ENCODE measurements around the gene BLID. TPM values are rescaled to one million over a fixed set of nuclear protein-coding genes. Genes with fewer than 3 reads are reported as not detected.
A peak's percentile ranks its signal among the peaks of the same experiment; 100 is the strongest.

BLID gene
- total RNA-seq, 2 donors from 2014 or later, result 3.3 TPM; not detected in 1

DNA sequence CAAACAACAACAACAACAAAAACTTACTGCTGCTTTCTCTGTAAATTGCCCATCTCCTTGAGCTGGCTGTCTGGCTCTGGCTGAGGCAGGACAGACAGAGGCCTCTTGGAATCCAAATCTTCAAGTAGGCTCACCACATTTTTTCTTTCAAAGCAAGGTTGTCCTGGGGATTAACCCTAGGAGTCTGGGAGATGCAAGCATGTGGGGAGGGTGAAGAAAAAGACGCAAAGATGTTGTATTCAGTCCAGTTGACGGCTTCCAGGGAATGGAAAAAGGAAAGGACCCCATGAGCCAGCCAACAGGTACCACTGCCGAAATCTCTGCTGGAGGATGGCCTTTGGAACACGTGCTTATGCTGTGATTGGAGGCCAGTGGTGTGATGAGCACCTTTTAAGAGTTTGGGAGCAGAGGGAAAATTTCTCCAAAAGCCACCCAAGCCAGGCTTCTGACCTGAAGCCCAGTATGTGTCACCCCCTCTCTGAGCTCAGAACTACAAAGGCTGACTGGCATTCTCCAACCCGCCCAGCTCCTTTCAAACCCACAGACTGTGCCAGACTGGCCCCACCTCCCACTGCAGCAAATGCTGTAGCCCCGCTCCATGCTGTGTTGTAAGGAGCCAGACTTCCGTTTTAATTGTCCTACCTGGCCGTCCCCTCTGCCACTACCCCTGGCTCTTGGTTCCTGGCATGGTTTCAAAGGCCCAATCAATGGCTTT lies 10.8 kb downstream of the BLID start:
- DNase-seq (ENCODE audit: low spot score), result no peak
- H3K4me3 ChIP-seq, result no peak overlapping the region
- H3K27ac ChIP-seq, result no peak overlapping the region
- peaks cover 3% of the 10 kb centered on the region for H3K27me3 ChIP-seq (replicated peaks; ENCODE audit: insufficient read depth)
- H3K36me3 ChIP-seq, result no peaks in the 10 kb centered on the region
- intact Hi-C loops (cut with DNase I), result loop anchor here (10.0 kb wide), 1 partner anchor 400 kb away; no protein-coding TSS in a partner anchor
- 66% methylated on average over 8 of the region's 8 CpGs for WGBS
- TF ChIP-seq, protein P1, sequence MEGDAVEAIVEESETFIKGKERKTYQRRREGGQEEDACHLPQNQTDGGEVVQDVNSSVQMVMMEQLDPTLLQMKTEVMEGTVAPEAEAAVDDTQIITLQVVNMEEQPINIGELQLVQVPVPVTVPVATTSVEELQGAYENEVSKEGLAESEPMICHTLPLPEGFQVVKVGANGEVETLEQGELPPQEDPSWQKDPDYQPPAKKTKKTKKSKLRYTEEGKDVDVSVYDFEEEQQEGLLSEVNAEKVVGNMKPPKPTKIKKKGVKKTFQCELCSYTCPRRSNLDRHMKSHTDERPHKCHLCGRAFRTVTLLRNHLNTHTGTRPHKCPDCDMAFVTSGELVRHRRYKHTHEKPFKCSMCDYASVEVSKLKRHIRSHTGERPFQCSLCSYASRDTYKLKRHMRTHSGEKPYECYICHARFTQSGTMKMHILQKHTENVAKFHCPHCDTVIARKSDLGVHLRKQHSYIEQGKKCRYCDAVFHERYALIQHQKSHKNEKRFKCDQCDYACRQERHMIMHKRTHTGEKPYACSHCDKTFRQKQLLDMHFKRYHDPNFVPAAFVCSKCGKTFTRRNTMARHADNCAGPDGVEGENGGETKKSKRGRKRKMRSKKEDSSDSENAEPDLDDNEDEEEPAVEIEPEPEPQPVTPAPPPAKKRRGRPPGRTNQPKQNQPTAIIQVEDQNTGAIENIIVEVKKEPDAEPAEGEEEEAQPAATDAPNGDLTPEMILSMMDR (IDR thresholded peaks at IDR 0.05), result no peak
- no peak for TF ChIP-seq POLR2A (IDR thresholded peaks at IDR 0.05)
- H3K9me3 ChIP-seq, result no peaks in the 10 kb centered on the region
- no peaks in the 10 kb centered on the region for H3K4me1 ChIP-seq (replicated peaks)

DNA sequence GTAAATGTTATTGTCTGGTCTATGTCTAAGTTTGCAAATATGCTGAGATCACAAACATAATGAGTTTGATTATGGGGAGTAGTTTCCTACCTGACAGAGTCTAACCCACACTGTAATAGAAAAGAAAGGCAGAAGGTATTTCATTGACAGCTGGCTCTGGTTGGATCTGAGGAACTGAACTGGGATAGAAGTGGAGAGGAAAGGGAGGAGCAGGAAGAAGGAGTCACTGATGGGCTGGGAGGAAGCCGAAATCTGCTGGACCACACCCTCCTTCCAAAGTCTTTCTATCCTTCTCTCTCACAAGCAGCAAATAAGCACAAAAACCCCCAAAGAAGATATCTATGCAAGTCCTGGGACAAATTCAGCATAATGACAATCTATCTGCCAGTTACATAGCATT lies 11.7 kb downstream of the BLID start:
- H3K4me1 ChIP-seq (replicated peaks), result no peaks in the 10 kb centered on the region
- intact Hi-C loops (cut with DNase I), result loop anchor here (5.0 to 10.0 kb wide), 4 partner anchors 82 to 432 kb away; no protein-coding TSS in a partner anchor

DNA sequence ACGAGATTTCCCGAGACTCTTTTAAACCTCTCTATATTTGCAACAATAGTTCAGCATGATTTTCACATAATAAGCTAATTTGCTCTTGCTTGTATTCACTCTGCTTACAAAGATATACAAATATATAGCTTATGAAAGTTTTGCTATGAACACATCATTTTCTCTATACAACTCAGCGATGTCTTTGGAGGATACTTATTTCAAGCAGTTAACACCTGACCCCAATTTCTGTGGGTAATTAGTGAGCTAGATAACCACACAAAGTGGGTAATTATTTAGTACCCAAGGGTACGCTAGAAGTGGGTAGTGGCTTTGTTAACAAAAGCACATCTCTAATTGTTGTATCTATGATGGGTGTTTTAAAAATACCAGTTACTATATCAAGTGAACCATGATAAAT lies 12.3 kb downstream of the BLID start:
- Histone ChIP-seq H3K4me1 (replicated peaks) (no peaks in the 10 kb centered on the region), H3K4me3 (no peak overlapping the region), H3K27me3 (replicated peaks; ENCODE audit: insufficient read depth) (peaks cover 3% of the 10 kb centered on the region), H3K9me3 (no peaks in the 10 kb centered on the region), H3K36me3 (no peaks in the 10 kb centered on the region), H3K27ac (no peak overlapping the region)
- no peak for DNase-seq (ENCODE audit: low spot score)
- WGBS, result 91% methylated on average over 4 of the region's 4 CpGs
- no peak for TF ChIP-seq POLR2A (IDR thresholded peaks at IDR 0.05)
- TF ChIP-seq, protein P1 (IDR thresholded peaks at IDR 0.05), result no peak
- no peak for TF ChIP-seq POLR2AphosphoS5 (IDR thresholded peaks at IDR 0.05)
- intact Hi-C loops (cut with DNase I), result loop anchor here (5.0 to 10.0 kb wide), 4 partner anchors 81 to 431 kb away; no protein-coding TSS in a partner anchor

More for the DNA sequence above, 11.7 kb downstream of the BLID start:
- Histone ChIP-seq H3K36me3 (no peaks in the 10 kb centered on the region), H3K27ac (no peak overlapping the region), H3K27me3 (replicated peaks; ENCODE audit: insufficient read depth) (peaks cover 3% of the 10 kb centered on the region), H3K9me3 (no peaks in the 10 kb centered on the region), H3K4me3 (no peak overlapping the region)
- TF ChIP-seq POLR2AphosphoS5 (IDR thresholded peaks at IDR 0.05), result no peak
- TF ChIP-seq, protein P1 (IDR thresholded peaks at IDR 0.05), result no peak
- TF ChIP-seq POLR2A (IDR thresholded peaks at IDR 0.05), result no peak
- no peak for DNase-seq (ENCODE audit: low spot score)
- WGBS, result 54% methylated on average over 1 of the region's 1 CpG

DNA sequence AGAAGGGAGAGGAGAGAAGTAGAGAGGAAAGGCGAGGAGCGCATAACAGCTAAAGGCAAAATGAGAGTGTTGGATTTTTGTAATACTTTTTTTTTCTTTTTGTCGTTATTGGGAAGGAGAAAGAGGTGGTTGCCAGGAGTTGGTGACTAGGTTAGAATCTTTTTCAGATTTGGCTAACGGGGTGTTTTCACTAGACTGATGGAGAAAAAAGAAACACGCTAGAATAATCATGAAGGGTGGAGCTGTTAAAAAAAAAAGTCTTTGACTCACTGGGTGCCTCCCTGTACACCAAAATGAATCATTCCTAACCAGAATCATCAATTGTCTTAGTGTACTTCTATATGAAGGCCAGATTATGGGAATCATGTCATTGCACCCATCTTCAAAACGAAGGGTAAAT lies 12.7 kb downstream of the BLID start:
- Histone ChIP-seq H3K27me3 (replicated peaks; ENCODE audit: insufficient read depth) (peaks cover 3% of the 10 kb centered on the region), H3K4me1 (replicated peaks) (no peaks in the 10 kb centered on the region), H3K36me3 (no peaks in the 10 kb centered on the region), H3K27ac (no peak overlapping the region), H3K9me3 (no peaks in the 10 kb centered on the region), H3K4me3 (no peak overlapping the region)
- WGBS, result 91% methylated on average over 6 of the region's 6 CpGs
- intact Hi-C loops (cut with DNase I), result loop anchor here (5.0 to 10.0 kb wide), 4 partner anchors 81 to 431 kb away; no protein-coding TSS in a partner anchor
- TF ChIP-seq, protein P1 (IDR thresholded peaks at IDR 0.05), result no peak
- TF ChIP-seq POLR2AphosphoS5 (IDR thresholded peaks at IDR 0.05), result no peak
- TF ChIP-seq POLR2A (IDR thresholded peaks at IDR 0.05), result no peak
- no peak for DNase-seq (ENCODE audit: low spot score)

DNA sequence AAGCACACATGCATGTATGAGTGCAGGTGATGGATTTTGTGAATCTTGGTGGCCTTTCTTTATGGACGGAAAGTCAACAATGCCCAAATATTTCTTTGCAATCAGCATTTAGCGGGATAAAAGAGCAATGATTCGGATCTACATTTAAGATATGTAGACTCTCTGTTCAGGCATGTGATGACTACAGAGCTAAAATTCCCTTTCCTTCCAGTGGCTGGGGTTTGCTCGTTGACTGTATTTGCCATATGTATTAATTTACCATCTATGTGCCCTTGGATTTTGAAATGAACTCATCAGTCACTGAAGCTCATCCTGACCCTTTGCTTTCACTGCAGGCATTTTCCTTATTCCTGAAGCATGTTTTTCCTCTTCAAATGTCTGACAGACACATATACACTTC lies 13.6 kb downstream of the BLID start:
- Histone ChIP-seq H3K27me3 (replicated peaks; ENCODE audit: insufficient read depth) (peaks cover 3% of the 10 kb centered on the region), H3K4me3 (no peak overlapping the region), H3K9me3 (no peaks in the 10 kb centered on the region), H3K36me3 (no peaks in the 10 kb centered on the region), H3K27ac (peak overlapping the region in 1 of 2 donors; percentile 76), H3K4me1 (replicated peaks) (no peaks in the 10 kb centered on the region)
- 76% methylated on average over 4 of the region's 4 CpGs for WGBS
- TF ChIP-seq, protein P1 (IDR thresholded peaks at IDR 0.05), result no peak
- no peak for TF ChIP-seq POLR2AphosphoS5 (IDR thresholded peaks at IDR 0.05)
- no peak for TF ChIP-seq POLR2A (IDR thresholded peaks at IDR 0.05)
- DNase-seq (ENCODE audit: low spot score), result no peak
- intact Hi-C loops (cut with DNase I), result loop anchor here (5.0 to 10.0 kb wide), 4 partner anchors 80 to 430 kb away; no protein-coding TSS in a partner anchor

Data from prostate gland (tissue), 2 donors.